Keratinocyte (primary cell): ENCODE data around the gene RAB21. TPM values are rescaled to one million over a fixed set of nuclear protein-coding genes. Genes with fewer than 3 reads are reported as not detected.

ENCODE experiments used
- DNase-seq: peaks from one replicate; pipeline ENCODE4 v3.0.0-alpha.2; 2011; ENCODE audit warnings: low read depth, missing footprints, low spot score
- FAIRE-seq: peaks from 2 replicates; lab custom pipeline; 2011; peaks lifted over from hg19 to GRCh38; lab: Jason Lieb, UNC
- H2AFZ ChIP-seq: 2 replicates; pipeline ENCODE4 v1.6.0; 2012; ENCODE audit warnings: low read length, control low read depth, inconsistent platforms; ENCODE audit not compliant: control insufficient read depth
- H3K27ac ChIP-seq: 2 replicates; pipeline ENCODE4 v1.5.1; 2011; ENCODE audit warnings: low read length; ENCODE audit not compliant: control insufficient read depth, insufficient read depth
- H3K27me3 ChIP-seq: 3 replicates; pipeline ENCODE4 v1.6.0; 2011; ENCODE audit warnings: low read length; ENCODE audit not compliant: control insufficient read depth, insufficient read depth; ENCODE audit errors: extremely low read depth
- H3K36me3 ChIP-seq, 2 experiments: 2 replicates in 1 of 2; 3 replicates in 1 of 2; pipeline ENCODE4 v1.5.1; 2011; ENCODE audit warnings: low read length in 2 of 2, mild to moderate bottlenecking in 1 of 2; ENCODE audit not compliant: control insufficient read depth in 2 of 2, insufficient read depth in 2 of 2; ENCODE audit errors: extremely low read depth in 1 of 2
- H3K4me1 ChIP-seq: 3 replicates; pipeline ENCODE4 v1.5.1; 2011; ENCODE audit warnings: low read length; ENCODE audit not compliant: control insufficient read depth, insufficient read depth; ENCODE audit errors: extremely low read depth
- H3K4me2 ChIP-seq: 3 replicates; pipeline ENCODE4 v1.6.0; 2011; ENCODE audit warnings: low read depth, low read length; ENCODE audit not compliant: control insufficient read depth, insufficient read depth; ENCODE audit errors: extremely low read depth
- H3K4me3 ChIP-seq, 3 experiments: fragments of 200-600 bp in 1 of 3; sonication (generic) in 1 of 3; 2 replicates in 2 of 3; 3 replicates in 1 of 3; pipeline ENCODE4 v1.5.1; 2011 to 2016; ENCODE audit warnings: low read length in 3 of 3, mild to moderate bottlenecking in 3 of 3, control low read depth in 2 of 3, inconsistent platforms in 1 of 3, low read depth in 1 of 3, mixed read lengths in 1 of 3, mixed run types in 1 of 3, moderate library complexity in 1 of 3; ENCODE audit not compliant: control insufficient read depth in 2 of 3, insufficient read depth in 2 of 3; ENCODE audit errors: extremely low read depth in 1 of 3
- H3K79me2 ChIP-seq: 2 replicates; pipeline ENCODE4 v1.6.0; 2012; ENCODE audit warnings: low read length; ENCODE audit not compliant: control insufficient read depth, insufficient read depth
- H3K9ac ChIP-seq: 3 replicates; pipeline ENCODE4 v1.6.0; 2011; ENCODE audit warnings: low read length; ENCODE audit not compliant: control insufficient read depth, insufficient read depth; ENCODE audit errors: extremely low read depth
- H3K9me1 ChIP-seq: 3 replicates; pipeline ENCODE4 v1.6.0; 2011; ENCODE audit warnings: low read length; ENCODE audit not compliant: control insufficient read depth, insufficient read depth; ENCODE audit errors: extremely low read depth
- H3K9me3 ChIP-seq: 2 replicates; pipeline ENCODE4 v1.5.1; 2012; ENCODE audit warnings: low read depth, low read length; ENCODE audit not compliant: control insufficient read depth
- H4K20me1 ChIP-seq: 3 replicates; pipeline ENCODE4 v1.6.0; 2011; ENCODE audit warnings: low read length; ENCODE audit not compliant: control insufficient read depth, insufficient read depth; ENCODE audit errors: extremely low read depth
- CTCF ChIP-seq, 3 experiments: IDR thresholded peaks in 1 of 3; conservative IDR thresholded peaks in 1 of 3; optimal IDR thresholded peaks in 1 of 3; 2 replicates in 2 of 3; 3 replicates in 1 of 3; pipeline versions ENCODE3 to v1.5.1; 2011; ENCODE audit warnings: low read length in 3 of 3, mild to moderate bottlenecking in 3 of 3, moderate library complexity in 2 of 3, control low read depth in 1 of 3, inconsistent platforms in 1 of 3; ENCODE audit not compliant: insufficient read depth in 2 of 3; ENCODE audit errors: extremely low read depth in 1 of 3
- EZH2 ChIP-seq: IDR thresholded peaks from one replicate; pipeline ENCODE4 v1.6.1; 2012; ENCODE audit warnings: inconsistent platforms, mild to moderate bottlenecking, low read length, moderate library complexity
- dilution Hi-C: fragments of 300-500 bp; cut with MboI; formaldehyde crosslinking; loops from one replicate; pipeline ENCODE4 v1.7.0; 2020; ENCODE audit warnings: low sequenced_read_pairs; ENCODE audit not compliant: extremely low pct_ligation_motif_present
- polyA plus RNA-seq, 5 experiments: library from polyadenylated mRNA; depleted of rRNA in 3 of 5; stranded (reverse) in 3 of 5; stranded (forward) in 1 of 5; unstranded in 1 of 5; fragments of >200 nt; gene quantifications; 1 replicate in 1 of 5; 2 replicates in 3 of 5; 3 replicates in 1 of 5; pipeline versions ENCODE4 v1.2.1 to v1.2.3, GENCODE V29; 2011 to 2012; ENCODE audit warnings: missing spikeins in 2 of 5, low read depth in 1 of 5, low replicate concordance in 1 of 5

RAB21 gene
- polyA plus RNA-seq, 1 donor (not counting 4 experiments of a cell fraction or from before 2014, with no cell fraction given), result 21.9 TPM

GRCh38 chr12:71768900-71769299 lies 14.2 kb downstream of the RAB21 start:
- no peak overlapping the region for H2AFZ ChIP-seq
- peaks cover 2% of the 10 kb centered on the region for H3K9me1 ChIP-seq
- H3K4me1 ChIP-seq, result no peaks in the 10 kb centered on the region
- H3K9me3 ChIP-seq, result no peaks in the 10 kb centered on the region
- H3K9ac ChIP-seq, result no peak overlapping the region
- peaks cover 3% of the 10 kb centered on the region for H4K20me1 ChIP-seq
- no peak overlapping the region for H3K27ac ChIP-seq
- H3K79me2 ChIP-seq, result peaks cover 56% of the 10 kb centered on the region
- DNase-seq (no peak), FAIRE-seq (peak; percentile 48)
- TF ChIP-seq EZH2, result no peak
- TF ChIP-seq CTCF (optimal IDR thresholded peaks at IDR 0.05 in 1 of 3, IDR thresholded peaks at IDR 0.05 in 1 of 3, conservative IDR thresholded peaks at IDR 0.05 in 1 of 3; ENCODE audit: extremely low read depth in 1 of 3, insufficient read depth in 2 of 3, low read length in 3 of 3), result no peak
- H3K4me3 ChIP-seq, result no peak overlapping the region
- peaks cover 0 to 7% of the 10 kb centered on the region in 2 experiments for H3K36me3 ChIP-seq
- H3K4me2 ChIP-seq, result no peak overlapping the region
- H3K27me3 ChIP-seq, result no peaks in the 10 kb centered on the region
- dilution Hi-C loops, result no loop called here

GRCh38 chr12:71771069-71771468 lies 16.4 kb downstream of the RAB21 start:
- H3K79me2 ChIP-seq, result peaks cover 36% of the 10 kb centered on the region
- H3K4me2 ChIP-seq, result no peak overlapping the region
- no peak for FAIRE-seq
- peaks cover 2% of the 10 kb centered on the region for H4K20me1 ChIP-seq
- H3K9me1 ChIP-seq, result peaks cover 2% of the 10 kb centered on the region
- no peak overlapping the region for H3K4me3 ChIP-seq
- H3K4me1 ChIP-seq, result no peaks in the 10 kb centered on the region
- no peak overlapping the region for H3K9ac ChIP-seq
- no peak overlapping the region for H2AFZ ChIP-seq
- H3K27ac ChIP-seq, result no peak overlapping the region
- TF ChIP-seq EZH2 (no peak), CTCF (optimal IDR thresholded peaks at IDR 0.05 in 1 of 3, IDR thresholded peaks at IDR 0.05 in 1 of 3, conservative IDR thresholded peaks at IDR 0.05 in 1 of 3; ENCODE audit: extremely low read depth in 1 of 3, insufficient read depth in 2 of 3, low read length in 3 of 3) (no peak)
- dilution Hi-C loops, result no loop called here
- no peaks in the 10 kb centered on the region for H3K9me3 ChIP-seq
- H3K36me3 ChIP-seq, result peaks cover 0 to 7% of the 10 kb centered on the region in 2 experiments
- no peaks in the 10 kb centered on the region for H3K27me3 ChIP-seq
- no peak for DNase-seq
